ENCODE measurements around the gene RER1. TPM values are rescaled to one million over a fixed set of nuclear protein-coding genes. Genes with fewer than 3 reads are reported as not detected.

RER1 gene
- total RNA-seq, 1 donor, result 98.1 TPM

DNA sequence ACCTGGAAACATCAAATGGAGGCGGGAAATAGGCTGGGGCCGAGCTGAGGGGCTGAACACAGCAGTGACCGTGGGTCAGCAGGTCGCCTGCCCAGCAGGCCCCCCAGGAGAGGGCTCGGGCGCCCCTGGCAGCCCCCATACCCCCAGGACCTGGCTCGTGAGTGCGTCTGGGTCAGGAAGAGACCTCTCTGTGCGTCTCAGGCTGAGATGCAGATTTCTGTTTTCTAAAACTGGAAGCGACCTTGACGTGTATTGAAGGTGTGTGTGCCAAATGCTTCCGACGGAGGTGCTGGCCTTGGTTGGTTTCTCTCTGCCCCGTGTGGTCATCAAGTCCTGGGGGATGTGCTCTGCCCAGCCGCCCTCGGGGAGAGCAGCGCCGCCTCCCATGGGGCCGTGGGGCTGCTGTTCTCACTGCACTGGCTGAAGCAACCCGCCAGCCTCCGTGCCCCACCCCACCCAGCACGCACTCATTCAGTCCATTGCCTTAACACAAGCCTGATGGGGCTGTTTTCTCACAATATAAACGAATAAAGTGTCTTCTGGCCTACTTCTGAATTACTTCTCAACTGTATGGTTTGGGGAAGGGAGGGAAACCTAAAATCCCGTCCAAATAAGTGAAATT lies 13.4 kb downstream of the RER1 start:
- DNase-seq (ENCODE audit: low read depth), result no peak
- no peak for TF ChIP-seq CTCF (IDR thresholded peaks at IDR 0.05; ENCODE audit: insufficient read depth, low read length)
- no peak overlapping the region for H3K4me3 ChIP-seq (ENCODE audit: low read depth, low read length)

DNA sequence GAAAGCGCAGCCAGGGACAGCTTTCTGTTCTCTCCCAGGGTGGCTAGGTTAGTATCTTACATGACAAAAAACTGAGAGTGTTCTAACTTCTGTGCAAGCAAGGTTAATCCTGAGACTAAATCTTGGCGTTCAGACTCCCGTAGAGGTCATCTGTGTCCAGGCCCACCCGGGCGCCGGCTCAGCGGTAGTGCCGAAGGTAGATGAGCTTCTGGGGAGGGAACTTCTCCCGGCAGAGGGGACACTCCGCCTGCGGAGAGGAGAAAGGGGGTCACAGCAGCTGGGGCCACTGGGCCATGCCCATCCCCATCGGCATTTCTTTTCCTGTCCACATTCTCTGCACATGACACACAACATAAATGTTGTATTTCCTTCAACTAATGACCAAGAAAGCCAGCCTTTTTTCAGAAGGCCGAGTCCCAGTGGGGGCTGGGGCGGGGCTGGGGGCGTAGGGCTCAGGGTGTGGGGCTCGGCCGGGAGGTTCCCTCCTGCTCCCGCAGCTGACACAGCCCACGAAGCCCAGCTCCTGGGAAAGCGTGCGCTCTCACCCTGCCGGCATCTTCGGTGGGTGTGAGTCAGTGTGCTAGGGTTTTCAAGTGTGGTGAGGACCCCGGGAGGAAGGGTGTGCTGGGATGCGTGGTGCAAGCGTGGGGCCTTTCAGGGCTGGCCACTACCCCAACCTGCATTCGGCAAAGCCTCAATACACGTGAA lies 14.1 kb downstream of the RER1 start:
- no peak overlapping the region for H3K4me3 ChIP-seq (ENCODE audit: low read depth, low read length)
- no peak for TF ChIP-seq CTCF (IDR thresholded peaks at IDR 0.05; ENCODE audit: insufficient read depth, low read length)
- no peak for DNase-seq (ENCODE audit: low read depth)

- no peak for DNase-seq (ENCODE audit: low read depth)
- no peak for TF ChIP-seq CTCF (IDR thresholded peaks at IDR 0.05; ENCODE audit: insufficient read depth, low read length)
- H3K4me3 ChIP-seq (ENCODE audit: low read depth, low read length), result no peak overlapping the region
Measured at GRCh38 chr1:2406451-2407041, 14.9 kb downstream of the RER1 start.

- no peak overlapping the region for H3K4me3 ChIP-seq (ENCODE audit: low read depth, low read length)
- no peak for TF ChIP-seq CTCF (IDR thresholded peaks at IDR 0.05; ENCODE audit: insufficient read depth, low read length)
- no peak for DNase-seq (ENCODE audit: low read depth)
Measured at GRCh38 chr1:2407166-2407990, 15.7 kb downstream of the RER1 start.

DNA sequence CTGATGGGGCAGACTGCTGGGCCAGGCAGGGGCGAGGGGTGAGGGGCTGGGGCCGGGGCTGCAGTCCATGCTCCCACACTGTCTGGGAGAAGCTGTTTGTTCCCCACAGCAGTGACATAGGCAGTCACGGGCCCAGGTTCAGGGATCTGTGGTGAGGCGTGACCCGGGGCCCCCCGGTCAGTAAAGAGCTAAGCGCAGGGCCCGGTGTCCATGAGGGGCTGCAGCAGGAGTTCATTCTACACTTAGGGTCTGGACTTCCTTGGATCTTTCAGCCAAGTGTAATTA lies 16.3 kb downstream of the RER1 start:
- TF ChIP-seq CTCF (IDR thresholded peaks at IDR 0.05; ENCODE audit: insufficient read depth, low read length), result no peak
- DNase-seq (ENCODE audit: low read depth), result no peak
- no peak overlapping the region for H3K4me3 ChIP-seq (ENCODE audit: low read depth, low read length)

DNA sequence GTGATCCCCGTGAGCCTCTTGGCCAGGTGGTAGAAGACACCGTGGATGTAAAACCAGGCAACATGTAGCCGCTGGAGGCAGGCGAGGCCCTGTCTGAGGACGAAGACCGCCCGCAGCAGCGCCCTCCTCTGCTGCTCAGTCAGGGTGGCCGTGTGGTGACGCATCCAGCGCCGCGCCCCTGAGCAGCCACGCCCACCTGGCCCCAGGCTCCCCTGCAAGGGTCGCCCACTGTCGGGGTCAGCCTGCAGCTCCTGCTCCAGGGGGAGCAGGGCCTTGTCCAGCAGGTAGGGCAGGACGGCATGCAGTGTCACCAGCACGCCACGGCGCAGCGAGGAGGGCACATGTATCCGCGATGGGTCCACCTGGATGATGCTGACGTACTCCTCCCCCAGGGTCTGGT lies 16.8 kb downstream of the RER1 start:
- no peak for TF ChIP-seq CTCF (IDR thresholded peaks at IDR 0.05; ENCODE audit: insufficient read depth, low read length)
- DNase-seq (ENCODE audit: low read depth), result no peak
- H3K4me3 ChIP-seq (ENCODE audit: low read depth, low read length), result no peak overlapping the region
